DOHH2 (cell line): ENCODE results near the gene PGM5.
"Not testable (repeated sequence)": the region's sequence is repeated elsewhere in the genome, so short reads cannot be mapped to it uniquely, and the experiment has no call there.

Experiments used
- H3F3A ChIP-seq: fragments of 200-600 bp; sonication (generic), shearing (Covaris generic); 2 replicates; pipeline ENCODE4 v1.6.0; 2016; ENCODE audit warnings: antibody characterized with exemption, mild to moderate bottlenecking; ENCODE audit not compliant: control insufficient read depth, insufficient read depth
- H3K27ac ChIP-seq: fragments of 200-600 bp; sonication (generic); 2 replicates; pipeline ENCODE4 v1.5.1; 2014; ENCODE audit warnings: low read depth, mild to moderate bottlenecking, low read length, moderate library complexity
- H3K27me3 ChIP-seq: fragments of 200-600 bp; sonication (generic); 2 replicates; pipeline ENCODE4 v1.6.1; 2014; ENCODE audit warnings: mild to moderate bottlenecking, low read length, mixed read lengths; ENCODE audit not compliant: control insufficient read depth
- H3K36me3 ChIP-seq: fragments of 200-600 bp; sonication (generic); 2 replicates; pipeline ENCODE4 v1.6.1; 2014; ENCODE audit warnings: mild to moderate bottlenecking, low read length, moderate library complexity, mixed read lengths; ENCODE audit not compliant: control insufficient read depth
- H3K4me1 ChIP-seq: fragments of 200-600 bp; sonication (generic); 2 replicates; pipeline ENCODE4 v1.6.1; 2014; ENCODE audit warnings: mild to moderate bottlenecking, low read length, mixed read lengths; ENCODE audit not compliant: control insufficient read depth
- H3K4me2 ChIP-seq: fragments of 200-600 bp; sonication (generic); 2 replicates; pipeline ENCODE4 v1.6.0; 2014; ENCODE audit warnings: mild to moderate bottlenecking, low read length, moderate library complexity
- H3K4me3 ChIP-seq: fragments of 200-600 bp; sonication (generic); 2 replicates; pipeline ENCODE4 v1.5.1; 2014; ENCODE audit warnings: mild to moderate bottlenecking, low read length, mixed read lengths
- H3K79me2 ChIP-seq: fragments of 200-600 bp; sonication (generic); 2 replicates; pipeline ENCODE4 v1.6.1; 2014; ENCODE audit warnings: mild to moderate bottlenecking, low read length, mixed read lengths; ENCODE audit not compliant: control insufficient read depth
- H3K9me2 ChIP-seq: fragments of 200-600 bp; sonication (generic); replicated peaks from 2 replicates; pipeline ENCODE4 v1.6.1; 2014; ENCODE audit warnings: mild to moderate bottlenecking, low read length, mixed read lengths; ENCODE audit not compliant: control insufficient read depth
- H3K9me3 ChIP-seq: fragments of 200-600 bp; sonication (generic); 2 replicates; pipeline ENCODE4 v1.6.1; 2014; ENCODE audit warnings: antibody characterized with exemption, low read length, mixed read lengths; ENCODE audit not compliant: control insufficient read depth, insufficient read depth
- H4K20me1 ChIP-seq: fragments of 200-600 bp; sonication (generic); 2 replicates; pipeline ENCODE4 v1.6.0; 2014; ENCODE audit warnings: low read depth, mild to moderate bottlenecking, antibody characterized with exemption, low read length, moderate library complexity; ENCODE audit not compliant: control insufficient read depth, insufficient read depth
- EZH2phosphoT487 ChIP-seq: fragments of 200-600 bp; sonication (generic); IDR thresholded peaks from 2 replicates; pipeline ENCODE4 v1.6.1; 2017; ENCODE audit warnings: borderline replicate concordance, mild to moderate bottlenecking, antibody characterized with exemption, low read length, moderate library complexity, mixed read lengths
- TF ChIP-seq, protein P1 (sequence below): fragments of 200-600 bp; sonication (generic); IDR thresholded peaks from one replicate; pipeline ENCODE4 v1.5.1; 2014; ENCODE audit warnings: antibody characterized with exemption, mild to moderate bottlenecking, low read depth, low read length; ENCODE audit not compliant: poor library complexity, severe bottlenecking

PGM5 gene

DNA sequence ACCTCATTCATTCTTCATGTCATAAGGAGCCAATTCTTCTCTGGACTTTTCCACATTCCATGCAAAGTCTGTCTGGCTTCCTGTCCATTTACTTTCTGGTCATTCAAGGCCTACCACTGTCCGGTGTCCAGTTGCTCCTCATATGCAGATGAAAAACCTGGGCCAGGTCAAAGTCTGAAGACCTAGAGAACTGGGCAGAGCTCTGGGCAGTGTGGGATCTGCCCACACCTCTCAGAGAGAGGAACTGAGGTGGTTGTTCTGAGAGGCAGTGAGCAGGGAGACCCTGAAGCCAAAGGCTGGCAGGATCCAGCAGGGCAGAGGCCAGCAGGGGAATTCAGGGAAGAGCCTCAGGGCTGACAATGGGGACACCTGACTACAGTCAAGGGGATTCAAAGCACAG, 58.7 kb downstream of the PGM5 start:
- not testable (repeated sequence) for H3K9me3 ChIP-seq, H3K27me3 ChIP-seq, H3K36me3 ChIP-seq, H3K79me2 ChIP-seq, H3K9me2 ChIP-seq, H3K4me2 ChIP-seq, H3K4me1 ChIP-seq, H4K20me1 ChIP-seq, H3F3A ChIP-seq, H3K27ac ChIP-seq, H3K4me3 ChIP-seq

DNA sequence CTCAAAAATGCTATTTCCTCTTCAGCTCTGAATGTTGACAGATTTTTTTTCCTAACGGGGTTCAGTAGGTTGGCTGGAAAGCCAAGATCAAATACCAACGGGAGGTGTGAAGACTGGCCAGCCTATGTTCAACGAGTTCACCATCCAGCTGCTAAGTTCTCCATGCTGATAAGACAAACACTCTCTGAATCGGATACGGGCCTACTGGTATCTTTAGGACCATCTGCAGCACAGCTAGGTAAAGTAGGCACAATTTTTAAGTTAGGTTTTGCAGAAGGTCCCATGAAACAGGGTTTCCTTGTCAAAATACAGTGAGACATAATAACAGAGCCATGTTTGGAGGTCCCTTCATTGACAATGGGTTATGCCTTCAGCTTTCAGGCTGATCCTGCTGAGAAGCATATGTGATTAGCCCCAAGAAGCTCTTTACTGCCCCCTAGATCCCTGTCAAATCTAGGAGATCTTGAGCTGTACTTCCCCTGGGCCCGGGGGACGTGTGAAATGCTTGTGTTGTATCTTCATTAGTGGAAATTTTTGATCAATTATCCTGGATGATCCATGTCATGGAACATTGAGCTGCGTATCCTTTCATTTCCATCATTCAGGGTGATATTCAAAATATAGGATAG, 60.6 kb downstream of the PGM5 start:
- Histone ChIP-seq H3K4me1 (no peaks in the 10 kb centered on the region), H3K79me2 (no peaks in the 10 kb centered on the region), H3K4me2 (no peak overlapping the region), H3F3A (no peaks in the 10 kb centered on the region), H3K36me3 (no peaks in the 10 kb centered on the region), H3K9me3 (no peaks in the 10 kb centered on the region), H3K27ac (no peak overlapping the region), H3K4me3 (no peak overlapping the region), H3K9me2 (no peaks in the 10 kb centered on the region), H3K27me3 (no peaks in the 10 kb centered on the region), H4K20me1 (no peaks in the 10 kb centered on the region)
- no peak for TF ChIP-seq EZH2phosphoT487
- TF ChIP-seq, protein P1, sequence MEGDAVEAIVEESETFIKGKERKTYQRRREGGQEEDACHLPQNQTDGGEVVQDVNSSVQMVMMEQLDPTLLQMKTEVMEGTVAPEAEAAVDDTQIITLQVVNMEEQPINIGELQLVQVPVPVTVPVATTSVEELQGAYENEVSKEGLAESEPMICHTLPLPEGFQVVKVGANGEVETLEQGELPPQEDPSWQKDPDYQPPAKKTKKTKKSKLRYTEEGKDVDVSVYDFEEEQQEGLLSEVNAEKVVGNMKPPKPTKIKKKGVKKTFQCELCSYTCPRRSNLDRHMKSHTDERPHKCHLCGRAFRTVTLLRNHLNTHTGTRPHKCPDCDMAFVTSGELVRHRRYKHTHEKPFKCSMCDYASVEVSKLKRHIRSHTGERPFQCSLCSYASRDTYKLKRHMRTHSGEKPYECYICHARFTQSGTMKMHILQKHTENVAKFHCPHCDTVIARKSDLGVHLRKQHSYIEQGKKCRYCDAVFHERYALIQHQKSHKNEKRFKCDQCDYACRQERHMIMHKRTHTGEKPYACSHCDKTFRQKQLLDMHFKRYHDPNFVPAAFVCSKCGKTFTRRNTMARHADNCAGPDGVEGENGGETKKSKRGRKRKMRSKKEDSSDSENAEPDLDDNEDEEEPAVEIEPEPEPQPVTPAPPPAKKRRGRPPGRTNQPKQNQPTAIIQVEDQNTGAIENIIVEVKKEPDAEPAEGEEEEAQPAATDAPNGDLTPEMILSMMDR: peak; percentile 54

DNA sequence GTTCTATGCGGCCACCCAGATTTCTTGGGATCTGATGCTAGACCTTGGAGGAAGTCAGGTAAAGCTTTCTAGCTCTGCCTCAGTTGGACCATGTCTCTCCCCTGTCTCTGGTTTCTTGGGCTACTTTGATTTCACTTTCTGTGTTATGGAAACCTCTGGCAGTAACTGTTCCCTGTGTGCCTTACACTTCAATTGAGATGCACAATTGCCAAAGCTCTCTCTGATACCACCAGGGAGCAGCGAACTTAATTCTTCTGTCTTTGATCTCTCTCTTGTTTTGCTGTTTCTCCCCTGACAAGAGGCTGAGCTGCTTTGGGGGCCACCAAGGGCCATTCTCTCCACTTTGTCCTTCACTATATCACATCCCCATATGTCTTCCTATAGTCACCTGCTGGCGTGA, 61.4 kb downstream of the PGM5 start:
- Histone ChIP-seq H3K4me2 (no peak overlapping the region), H3K9me3 (no peaks in the 10 kb centered on the region), H3K36me3 (no peaks in the 10 kb centered on the region), H3K27ac (no peak overlapping the region), H3K4me1 (no peaks in the 10 kb centered on the region), H3K27me3 (no peaks in the 10 kb centered on the region), H3K79me2 (no peaks in the 10 kb centered on the region), H4K20me1 (no peaks in the 10 kb centered on the region), H3K9me2 (no peaks in the 10 kb centered on the region), H3F3A (no peaks in the 10 kb centered on the region), H3K4me3 (no peak overlapping the region)
- TF ChIP-seq, protein P1: no peak
- TF ChIP-seq EZH2phosphoT487: no peak

DNA sequence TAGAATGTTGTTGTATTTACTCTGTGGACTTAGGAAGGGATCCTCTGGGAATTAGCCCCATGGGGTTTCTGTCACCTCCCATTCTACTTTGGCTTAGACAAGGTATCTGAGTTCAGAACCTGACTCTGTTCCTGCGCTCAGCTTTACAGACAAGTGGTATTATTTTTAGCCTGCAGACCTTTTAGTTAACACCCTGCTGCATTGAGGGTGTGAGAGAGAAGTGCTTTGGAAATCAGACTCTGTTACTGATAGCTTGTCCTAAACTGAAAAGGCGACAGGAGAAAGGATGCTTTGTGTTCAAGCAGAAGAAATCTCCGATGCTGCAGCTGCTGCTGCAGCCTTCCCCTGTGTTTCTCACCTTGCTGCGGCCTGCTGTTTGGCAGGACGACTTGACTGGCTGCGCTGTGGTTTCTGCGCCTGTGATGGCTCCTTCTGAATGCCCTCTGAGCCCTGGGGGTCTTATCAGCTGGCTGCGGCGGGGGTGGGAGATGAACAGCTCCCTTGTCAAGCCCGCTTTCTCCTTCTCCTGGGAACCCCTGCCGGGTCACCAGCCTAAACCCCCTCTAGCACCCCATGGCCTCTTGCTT, 61.9 kb downstream of the PGM5 start:
- H3K9me2 ChIP-seq: no peaks in the 10 kb centered on the region
- H3K36me3 ChIP-seq: no peaks in the 10 kb centered on the region
- H4K20me1 ChIP-seq: no peaks in the 10 kb centered on the region
- H3K4me1 ChIP-seq: no peaks in the 10 kb centered on the region
- no peaks in the 10 kb centered on the region for H3K79me2 ChIP-seq
- H3K4me2 ChIP-seq: no peak overlapping the region
- no peaks in the 10 kb centered on the region for H3K9me3 ChIP-seq
- H3F3A ChIP-seq: no peaks in the 10 kb centered on the region
- no peak overlapping the region for H3K27ac ChIP-seq
- H3K4me3 ChIP-seq: no peak overlapping the region
- no peak for TF ChIP-seq EZH2phosphoT487
- TF ChIP-seq, protein P1: no peak
- H3K27me3 ChIP-seq: no peaks in the 10 kb centered on the region
